Measurements from ENCODE around the gene IYD.
A peak's percentile ranks its signal among the peaks of the same experiment; 100 is the strongest.

IYD gene

GRCh38 chr6:150334790-150335783 is 33.7 kb upstream of the IYD start:
- CTCF ChIA-PET: interaction anchor here (0.5 to 1.0 kb wide), 14 partner anchors 8 to 479 kb away, joined by 3 to 6 read pairs (median 4); no protein-coding TSS in a partner anchor
- DNase-seq (ENCODE audit: low spot score): peak; percentile 60
- peak; percentile 87 for TF ChIP-seq CTCF (conservative IDR thresholded peaks at IDR 0.05; ENCODE audit: low read depth)
- POLR2A ChIA-PET (ENCODE audit: low non-redundant PET): no interaction called here
- H3K27ac ChIP-seq: no peak overlapping the region

- DNase-seq (ENCODE audit: low spot score): peak; percentile 80
- TF ChIP-seq CTCF (conservative IDR thresholded peaks at IDR 0.05; ENCODE audit: low read depth): no peak
- CTCF ChIA-PET: interaction anchor here (0.8 to 1.0 kb wide), 2 partner anchors 26 to 59 kb away, joined by 3 read pairs; no protein-coding TSS in a partner anchor
- POLR2A ChIA-PET (ENCODE audit: low non-redundant PET): no interaction called here
- no peak overlapping the region for H3K27ac ChIP-seq
Observed at GRCh38 chr6:150336299-150336698, 32.5 kb upstream of the IYD start.

- TF ChIP-seq CTCF (conservative IDR thresholded peaks at IDR 0.05; ENCODE audit: low read depth): no peak
- DNase-seq (ENCODE audit: low spot score): no peak
- H3K27ac ChIP-seq: no peak overlapping the region
- ChIA-PET POLR2A (ENCODE audit: low non-redundant PET) (no interaction called here), CTCF (interaction anchor here (0.6 to 1.0 kb wide), 3 partner anchors 25 to 467 kb away, joined by 3 to 8 read pairs (median 3); no protein-coding TSS in a partner anchor)
Observed at GRCh38 chr6:150336708-150337107, 32.1 kb upstream of the IYD start.

GRCh38 chr6:150342126-150342525 is 26.7 kb upstream of the IYD start:
- POLR2A ChIA-PET (ENCODE audit: low non-redundant PET): no interaction called here
- CTCF ChIA-PET: interaction anchor here (0.7 kb wide), 1 partner anchor 224 kb away, joined by 3 read pairs; no protein-coding TSS in a partner anchor
- DNase-seq (ENCODE audit: low spot score): no peak
- TF ChIP-seq CTCF (conservative IDR thresholded peaks at IDR 0.05; ENCODE audit: low read depth): no peak
- H3K27ac ChIP-seq: no peak overlapping the region

- TF ChIP-seq CTCF (conservative IDR thresholded peaks at IDR 0.05; ENCODE audit: low read depth): no peak
- CTCF ChIA-PET: no interaction called here
Observed at GRCh38 chr6:150343434-150343833, 25.4 kb upstream of the IYD start.

GRCh38 chr6:150345781-150346180 is 23.0 kb upstream of the IYD start:
- DNase-seq (ENCODE audit: low spot score): no peak
- POLR2A ChIA-PET (ENCODE audit: low non-redundant PET): no interaction called here
- H3K27ac ChIP-seq: no peak overlapping the region
- TF ChIP-seq CTCF (conservative IDR thresholded peaks at IDR 0.05; ENCODE audit: low read depth): no peak
- CTCF ChIA-PET: no interaction called here

More at GRCh38 chr6:150343434-150343833, 25.4 kb upstream of the IYD start:
- no peak overlapping the region for H3K27ac ChIP-seq
- POLR2A ChIA-PET (ENCODE audit: low non-redundant PET): no interaction called here
- DNase-seq (ENCODE audit: low spot score): no peak

Measured in RWPE1 (cell line).